Measurements from ENCODE around the gene LMBRD2. TPM values are rescaled to one million over a fixed set of nuclear protein-coding genes. Genes with fewer than 3 reads are reported as not detected.

Gene LMBRD2
- total and polyA plus RNA-seq, 2 of the 8 experiments (the other 6 are each of a cell fraction or from before 2014, with no cell fraction given), result 1.1 to 4.1 TPM

DNA sequence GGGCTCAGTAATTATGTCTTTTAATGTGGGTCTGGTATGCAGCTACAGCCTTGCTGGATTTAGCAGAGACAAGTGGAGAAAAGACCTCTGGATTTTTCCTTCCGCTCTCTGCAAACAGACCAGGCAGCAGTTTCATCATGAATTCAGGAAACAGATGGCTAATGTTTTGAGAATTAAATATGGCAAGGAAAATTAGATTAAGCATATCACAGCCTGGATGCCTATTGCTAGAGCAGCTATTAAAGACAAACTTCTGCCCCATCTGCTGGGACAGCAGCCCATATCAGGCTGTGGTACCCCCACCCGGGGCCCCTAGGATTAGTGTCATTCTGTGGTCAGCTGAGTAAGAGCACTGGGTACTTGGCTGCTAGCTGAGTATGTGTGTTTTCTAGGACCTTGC is 6.5 kb upstream of the LMBRD2 start:
- Histone ChIP-seq H3K4me3 (ENCODE audit: extremely low read depth in 1 of 4, insufficient read depth in 2 of 4, low read depth in 3 of 4, low read length in 4 of 4) (no peak overlapping the region), H3K27ac (ENCODE audit: low read depth, low read length) (no peak overlapping the region), H3K4ac (replicated peaks; ENCODE audit: insufficient read length, low read depth, low read length) (no peak overlapping the region), H3K14ac (ENCODE audit: insufficient read length) (no peak overlapping the region), H2BK20ac (ENCODE audit: low read length) (no peak overlapping the region), H2BK120ac (replicated peaks; ENCODE audit: low read depth, low read length) (no peak overlapping the region), H4K91ac (replicated peaks; ENCODE audit: insufficient read length, low read length) (no peak overlapping the region), H3K23me2 (ENCODE audit: low read depth, low read length) (no peaks in the 10 kb centered on the region), H2AFZ (ENCODE audit: low read length) (no peak overlapping the region), H3K79me2 (ENCODE audit: control insufficient read depth in 1 of 2, insufficient read depth in 2 of 2, low read length in 2 of 2) (peaks cover 0 to 43% of the 10 kb centered on the region in 2 experiments; a peak in 3 of 4 replicates), H3K18ac (ENCODE audit: extremely low read depth, low read length) (no peak overlapping the region), H3K4me1 (replicated peaks in 1 of 4; ENCODE audit: control insufficient read depth in 3 of 4, insufficient read depth in 4 of 4, low read length in 3 of 4) (peaks cover 0 to 3% (median under 1%) of the 10 kb centered on the region in 4 experiments; a peak in 3 of 7 replicates), H3K9me3 (ENCODE audit: insufficient read depth in 2 of 2, low read depth in 1 of 2, low read length in 1 of 2) (no peaks in the 10 kb centered on the region), H4K5ac (ENCODE audit: insufficient read length, low read depth, low read length) (no peak overlapping the region), H3K9ac (replicated peaks in 1 of 4; ENCODE audit: extremely low read depth in 1 of 4, low read depth in 3 of 4, low read length in 3 of 4) (no peak overlapping the region), H2AK5ac (ENCODE audit: low read depth, low read length) (no peak overlapping the region), H4K8ac (ENCODE audit: extremely low read depth, insufficient read depth, low read length) (no peak overlapping the region), H3K4me2 (ENCODE audit: insufficient read depth in 1 of 2, low read depth in 2 of 2, low read length in 2 of 2) (no peak overlapping the region), H4K20me1 (replicated peaks in 1 of 2; ENCODE audit: control insufficient read depth in 1 of 2, insufficient read depth in 2 of 2, low read length in 2 of 2) (peaks cover 0 to 4% of the 10 kb centered on the region in 2 experiments), H3K23ac (ENCODE audit: insufficient read length) (no peak overlapping the region), H2BK5ac (ENCODE audit: low read depth, low read length) (no peak overlapping the region), H3K36me3 (ENCODE audit: control insufficient read depth in 2 of 4, insufficient read depth in 4 of 4, low read length in 3 of 4) (peaks cover 2 to 74% (median 40%) of the 10 kb centered on the region in 4 experiments; a peak in 7 of 8 replicates), H3K27me3 (replicated peaks in 1 of 4; ENCODE audit: control insufficient read depth in 3 of 4, extremely low read depth in 1 of 4, insufficient read depth in 3 of 4, low read length in 3 of 4) (no peaks in the 10 kb centered on the region), H3K56ac (replicated peaks; ENCODE audit: insufficient read length, low read depth, low read length) (no peak overlapping the region), H2BK12ac (ENCODE audit: low read depth, low read length) (no peak overlapping the region), H3K79me1 (ENCODE audit: low read depth, low read length) (no peaks in the 10 kb centered on the region; the same call in 1 of the 2 replicates), H2BK15ac (ENCODE audit: low read length) (no peak overlapping the region)
- FAIRE-seq (no peak), DNase-seq (ENCODE audit: low read depth in 1 of 2, low spot score in 2 of 2) (no peak)
- CTCF ChIA-PET (ENCODE audit: partially characterized antibody), result interaction anchor here (0.6 kb wide), 1 partner anchor 81 kb away, joined by 3 read pairs; no protein-coding TSS in a partner anchor
- POLR2A ChIA-PET (ENCODE audit: partially characterized antibody), result interaction anchor here (1.2 kb wide), 2 partner anchors 10 to 84 kb away, joined by 3 to 4 read pairs; partner anchors contain the start of gene NADK2
- TF ChIP-seq RNF2 (IDR thresholded peaks at IDR 0.05; ENCODE audit: borderline replicate concordance, low read depth, low read length, missing control alignments, poor library complexity, severe bottlenecking), result no peak
- no peak for TF ChIP-seq SIRT6 (IDR thresholded peaks at IDR 0.05; ENCODE audit: low read length)
- 78% methylated on average over 2 of the region's 2 CpGs; no CpG with 5 or more reads in 1 of the 2 experiments for WGBS, 2 experiments (ENCODE audit: extremely low coverage in 1 of 2, insufficient coverage in 1 of 2, insufficient read length in 1 of 2, insufficient replicate concordance in 2 of 2, low coverage in 1 of 2, low lambda C conversion rate in 2 of 2, missing lambda C conversion rate in 1 of 2)

Measured in H1 (cell line).